GM23248 (cell line): ENCODE measurements around the gene APOLD1. TPM values are rescaled to one million over a fixed set of nuclear protein-coding genes. Genes with fewer than 3 reads are reported as not detected.

Experiments used
- DNase-seq: peaks from one replicate; pipeline ENCODE4 v3.0.0-alpha.2; 2015
- H2AFZ ChIP-seq: fragments of 200-600 bp; sonication (generic); 2 replicates; pipeline ENCODE4 v1.6.1; 2016; ENCODE audit warnings: antibody characterized with exemption
- H3F3A ChIP-seq: fragments of 200-600 bp; sonication (generic); 2 replicates; pipeline ENCODE4 v1.6.1; 2016; ENCODE audit warnings: mild to moderate bottlenecking, antibody characterized with exemption, mixed run types; ENCODE audit not compliant: insufficient read depth
- H3K27ac ChIP-seq: fragments of 200-600 bp; sonication (generic); 2 replicates; pipeline ENCODE4 v1.5.1; 2016; ENCODE audit warnings: mild to moderate bottlenecking
- H3K27me3 ChIP-seq: fragments of 200-600 bp; sonication (generic); replicated peaks from 2 replicates; pipeline ENCODE4 v1.6.1; 2016; ENCODE audit warnings: mild to moderate bottlenecking; ENCODE audit not compliant: insufficient read depth
- H3K36me3 ChIP-seq: fragments of 200-600 bp; sonication (generic); 2 replicates; pipeline ENCODE4 v1.6.1; 2016; ENCODE audit warnings: low read depth, mild to moderate bottlenecking
- H3K4me1 ChIP-seq: fragments of 200-600 bp; sonication (generic); 2 replicates; pipeline ENCODE4 v1.6.1; 2016; ENCODE audit warnings: mild to moderate bottlenecking; ENCODE audit not compliant: insufficient read depth
- H3K4me2 ChIP-seq: fragments of 200-600 bp; sonication (generic); one replicate; pipeline ENCODE4 v1.6.1; 2016; ENCODE audit warnings: mild to moderate bottlenecking; ENCODE audit not compliant: unreplicated experiment
- H3K4me3 ChIP-seq: fragments of 200-600 bp; sonication (generic); 2 replicates; pipeline ENCODE4 v1.5.1; 2016; ENCODE audit warnings: mild to moderate bottlenecking
- H3K79me2 ChIP-seq: fragments of 200-600 bp; sonication (generic); 2 replicates; pipeline ENCODE4 v1.6.1; 2016; ENCODE audit warnings: mild to moderate bottlenecking; ENCODE audit not compliant: insufficient read depth
- H3K9ac ChIP-seq: fragments of 200-600 bp; sonication (generic); 2 replicates; pipeline ENCODE4 v1.6.1; 2016; ENCODE audit warnings: mild to moderate bottlenecking
- H3K9me2 ChIP-seq: fragments of 200-600 bp; sonication (generic); 2 replicates; pipeline ENCODE4 v1.6.1; 2016; ENCODE audit warnings: mixed run types, mild to moderate bottlenecking, moderate library complexity; ENCODE audit not compliant: insufficient read depth
- H3K9me3 ChIP-seq: fragments of 200-600 bp; sonication (generic); one replicate; pipeline ENCODE4 v1.6.1; 2017; ENCODE audit warnings: low read depth
- H4K20me1 ChIP-seq: fragments of 200-600 bp; sonication (generic); 2 replicates; pipeline ENCODE4 v1.6.0; 2016; ENCODE audit not compliant: insufficient read depth
- EZH2 ChIP-seq: fragments of 200-600 bp; sonication (generic); IDR thresholded peaks from 2 replicates; pipeline ENCODE4 v1.6.1; 2018; ENCODE audit warnings: antibody characterized with exemption, mild to moderate bottlenecking; ENCODE audit not compliant: insufficient read depth, poor library complexity, severe bottlenecking
- EZH2phosphoT487 ChIP-seq: fragments of 200-600 bp; sonication (generic); IDR thresholded peaks from 2 replicates; pipeline ENCODE4 v1.6.1; 2018; ENCODE audit warnings: antibody characterized with exemption, moderate library complexity, mild to moderate bottlenecking, low read depth; ENCODE audit not compliant: insufficient read depth
- WGBS, 2 experiments: methylation state at CpG; one replicate each; pipeline ENCODE4 v1.1.6; 2015 to 2017; ENCODE audit warnings: low lambda C conversion rate in 2 of 2, low coverage in 1 of 2; ENCODE audit errors: missing lambda C conversion rate in 2 of 2; 5-methylcytosine and 5-hydroxymethylcytosine counted together
- in situ Hi-C: fragments of 300-500 bp; cut with MboI; formaldehyde crosslinking; loops from 2 replicates; pipeline ENCODE4 v1.15.0; 2020
- polyA plus RNA-seq: library from polyadenylated mRNA; unstranded; fragments of >200 nt; fragmentation: Nextera tagmentation; extraction: Ambion mirVana; gene quantifications from 2 replicates; pipeline ENCODE4 v1.2.1, GENCODE V29; 2016
- total RNA-seq: library from RNA; depleted of rRNA; stranded (reverse); fragments of >200 nt; shearing (Covaris generic); gene quantifications from 2 replicates; pipeline ENCODE4 v1.2.3, GENCODE V29; 2014

Gene APOLD1
- total and polyA plus RNA-seq, 2 experiments from 2014 or later, result 3.8 to 5.2 TPM

DNA sequence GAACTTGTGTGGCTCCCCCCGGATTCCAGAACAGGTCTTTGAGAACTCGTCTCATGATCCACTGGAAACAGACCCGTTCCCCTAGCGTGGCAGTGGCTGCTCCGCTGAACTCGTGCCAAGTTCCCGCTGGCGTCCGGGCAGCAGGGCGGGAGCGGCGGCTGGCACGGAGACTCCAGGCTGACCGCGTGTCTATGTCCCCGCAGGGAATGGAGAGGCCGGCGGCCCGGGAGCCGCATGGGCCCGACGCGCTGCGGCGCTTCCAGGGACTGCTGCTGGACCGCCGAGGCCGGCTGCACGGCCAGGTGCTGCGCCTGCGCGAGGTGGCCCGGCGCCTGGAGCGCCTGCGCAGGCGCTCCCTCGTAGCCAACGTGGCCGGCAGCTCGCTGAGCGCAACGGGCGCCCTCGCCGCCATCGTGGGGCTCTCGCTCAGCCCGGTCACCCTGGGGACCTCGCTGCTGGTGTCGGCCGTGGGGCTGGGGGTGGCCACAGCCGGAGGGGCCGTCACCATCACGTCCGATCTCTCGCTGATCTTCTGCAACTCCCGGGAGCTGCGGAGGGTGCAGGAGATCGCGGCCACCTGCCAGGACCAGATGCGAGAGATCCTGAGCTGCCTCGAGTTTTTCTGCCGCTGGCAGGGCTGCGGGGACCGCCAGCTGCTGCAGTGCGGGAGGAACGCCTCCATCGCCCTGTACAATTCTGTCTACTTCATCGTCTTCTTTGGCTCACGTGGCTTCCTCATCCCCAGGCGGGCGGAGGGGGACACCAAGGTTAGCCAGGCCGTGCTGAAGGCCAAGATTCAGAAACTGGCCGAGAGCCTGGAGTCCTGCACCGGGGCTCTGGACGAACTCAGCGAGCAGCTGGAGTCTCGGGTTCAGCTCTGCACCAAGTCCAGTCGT, 1.5 kb downstream of the APOLD1 start:
- no peaks in the 10 kb centered on the region for H3K9me3 ChIP-seq
- H3K27ac ChIP-seq, result peak overlapping the region; percentile 77
- H2AFZ ChIP-seq, result peak overlapping the region; percentile 88
- H3K79me2 ChIP-seq, result peaks cover 8% of the 10 kb centered on the region; the same call in 1 of the 2 replicates
- H3K4me2 ChIP-seq, result peak overlapping the region; percentile 85
- no peaks in the 10 kb centered on the region for H3K27me3 ChIP-seq
- TF ChIP-seq EZH2, result no peak
- TF ChIP-seq EZH2phosphoT487, result no peak
- peaks cover 29% of the 10 kb centered on the region for H3K4me1 ChIP-seq
- H4K20me1 ChIP-seq, result no peaks in the 10 kb centered on the region
- no peaks in the 10 kb centered on the region for H3K36me3 ChIP-seq
- DNase-seq, result peak; percentile 94
- peaks cover 16% of the 10 kb centered on the region; the same call in 1 of the 2 replicates for H3F3A ChIP-seq
- peak overlapping the region; percentile 83 for H3K9ac ChIP-seq
- H3K4me3 ChIP-seq, result peak overlapping the region; percentile 74
- in situ Hi-C loops, result no loop called here
- H3K9me2 ChIP-seq, result no peaks in the 10 kb centered on the region
- 1 to 2% methylated on average over 57 to 71 of the region's 80 CpGs for WGBS, 2 experiments

DNA sequence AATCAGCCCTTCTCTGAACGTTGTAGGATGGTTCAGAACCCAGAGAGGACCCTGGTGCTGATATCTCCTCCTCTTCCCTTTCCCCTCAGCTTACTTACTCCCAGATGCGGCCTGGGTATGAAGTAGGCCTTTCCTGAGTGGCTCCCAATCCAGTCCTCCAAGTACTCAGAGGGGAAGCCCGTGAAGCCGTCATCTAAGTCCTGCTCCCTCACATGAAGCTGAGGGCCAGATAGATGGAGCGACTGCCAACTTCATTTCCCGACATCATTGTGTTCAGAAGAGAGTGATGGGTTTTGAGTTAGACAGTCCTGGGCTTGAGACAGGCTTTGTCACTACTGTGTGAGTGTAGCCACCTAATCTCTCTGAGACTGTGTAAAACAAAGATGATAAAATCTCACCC, 2.7 kb downstream of the APOLD1 start:
- Histone ChIP-seq H3K9ac (no peak overlapping the region; the same call in 1 of the 2 replicates), H3K27ac (no peak overlapping the region), H3K4me1 (peaks cover 31% of the 10 kb centered on the region), H3K4me3 (no peak overlapping the region), H3F3A (peaks cover 16% of the 10 kb centered on the region; the same call in 1 of the 2 replicates), H4K20me1 (no peaks in the 10 kb centered on the region), H3K36me3 (no peaks in the 10 kb centered on the region), H2AFZ (peak overlapping the region; percentile 41; the same call in 1 of the 2 replicates), H3K79me2 (peaks cover 8% of the 10 kb centered on the region; the same call in 1 of the 2 replicates), H3K27me3 (no peaks in the 10 kb centered on the region), H3K9me3 (no peaks in the 10 kb centered on the region), H3K4me2 (no peak overlapping the region), H3K9me2 (no peaks in the 10 kb centered on the region)
- peak; percentile 23 for DNase-seq
- 69 to 72% methylated on average over 6 of the region's 6 CpGs for WGBS, 2 experiments
- in situ Hi-C loops, result no loop called here
- no peak for TF ChIP-seq EZH2

DNA sequence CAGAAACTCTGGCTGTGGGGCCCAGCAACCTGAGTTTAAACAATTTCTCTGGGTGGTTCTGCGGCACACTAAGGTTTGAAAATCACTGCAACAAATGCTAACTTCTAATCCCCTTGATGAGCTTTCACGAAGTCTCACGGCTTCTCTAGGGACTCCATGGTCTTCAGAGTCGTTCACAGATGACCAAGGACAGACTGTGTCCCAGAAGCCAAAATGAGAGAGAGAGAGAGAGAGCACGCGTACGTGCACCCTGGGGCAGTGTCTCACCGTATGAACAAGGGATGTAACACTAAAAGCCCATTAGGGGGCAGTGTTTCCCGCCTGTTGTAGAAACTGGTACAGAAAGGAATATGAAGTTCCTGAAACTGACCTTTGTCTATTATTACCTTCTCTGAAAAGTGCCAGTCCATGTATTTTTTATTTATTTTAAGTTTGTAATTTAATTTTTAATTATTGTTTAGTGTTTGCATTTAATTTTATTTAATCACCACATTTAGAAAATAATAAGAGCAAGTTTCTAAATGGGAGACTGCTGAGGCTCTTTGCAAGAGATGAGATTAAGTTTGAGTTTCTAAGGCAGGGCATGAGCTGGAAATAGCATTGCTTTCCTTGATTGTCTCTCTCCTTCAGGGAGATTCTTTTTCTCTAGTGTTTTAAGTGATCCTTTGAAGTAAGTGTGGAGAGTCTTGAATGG, 3.4 kb downstream of the APOLD1 start:
- Histone ChIP-seq H3K9me3 (no peaks in the 10 kb centered on the region), H2AFZ (peak overlapping the region; percentile 41; the same call in 1 of the 2 replicates), H3K79me2 (peaks cover 8% of the 10 kb centered on the region; the same call in 1 of the 2 replicates), H3K9ac (0 out of 2 replicates have a peak overlapping the region, but pooled peaks have one; percentile 5), H3K36me3 (no peaks in the 10 kb centered on the region), H4K20me1 (no peaks in the 10 kb centered on the region), H3K9me2 (no peaks in the 10 kb centered on the region), H3F3A (peaks cover 16% of the 10 kb centered on the region; the same call in 1 of the 2 replicates), H3K4me2 (peak overlapping the region; percentile 5), H3K27me3 (no peaks in the 10 kb centered on the region), H3K27ac (no peak overlapping the region), H3K4me3 (no peak overlapping the region), H3K4me1 (peaks cover 31% of the 10 kb centered on the region)
- DNase-seq, result peak; percentile 81
- TF ChIP-seq EZH2 (no peak), EZH2phosphoT487 (no peak)
- in situ Hi-C loops, result no loop called here
- WGBS, 2 experiments, result 16% methylated on average over 9 of the region's 9 CpGs

DNA sequence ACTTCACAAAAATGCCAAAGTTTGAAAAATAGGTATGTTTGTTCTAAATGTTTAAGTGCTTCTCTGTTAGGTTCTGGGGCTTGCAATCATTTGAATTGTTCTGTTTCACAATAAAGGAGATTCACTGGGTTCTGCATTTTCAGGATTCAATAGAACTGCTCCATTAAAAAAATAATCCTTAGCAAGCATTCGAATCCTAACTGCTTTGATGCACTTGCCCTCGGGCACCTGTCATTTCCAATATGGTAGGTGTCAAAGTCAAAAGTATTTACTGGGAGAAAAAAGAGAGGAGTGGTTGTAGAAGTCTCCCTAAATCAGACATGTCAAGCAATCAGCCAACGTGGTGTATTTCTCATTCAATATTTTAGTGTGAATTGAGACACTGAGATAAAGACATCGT, 5.5 kb downstream of the APOLD1 start:
- TF ChIP-seq EZH2phosphoT487, result no peak
- Histone ChIP-seq H2AFZ (no peak overlapping the region), H3K27me3 (no peaks in the 10 kb centered on the region), H3K4me2 (no peak overlapping the region), H4K20me1 (no peaks in the 10 kb centered on the region), H3K9ac (no peak overlapping the region), H3K9me2 (no peaks in the 10 kb centered on the region), H3K27ac (no peak overlapping the region), H3K36me3 (no peaks in the 10 kb centered on the region), H3F3A (peaks cover 12% of the 10 kb centered on the region; the same call in 1 of the 2 replicates), H3K79me2 (peaks cover 8% of the 10 kb centered on the region; the same call in 1 of the 2 replicates), H3K4me3 (no peak overlapping the region), H3K9me3 (no peaks in the 10 kb centered on the region), H3K4me1 (peaks cover 31% of the 10 kb centered on the region)
- in situ Hi-C loops, result loop anchor here (10.0 kb wide), 1 partner anchor 194 kb away; no protein-coding TSS in a partner anchor
- WGBS, 2 experiments, result 68 to 70% methylated on average over 4 of the region's 4 CpGs
- DNase-seq, result no peak
